ENCODE results near the gene MAP2K4. TPM values are rescaled to one million over a fixed set of nuclear protein-coding genes. Genes with fewer than 3 reads are reported as not detected.

MAP2K4 gene
- total and polyA plus RNA-seq, 2 of the 4 experiments (the other 2 are of a cell fraction): 14.5 to 32.6 TPM

DNA sequence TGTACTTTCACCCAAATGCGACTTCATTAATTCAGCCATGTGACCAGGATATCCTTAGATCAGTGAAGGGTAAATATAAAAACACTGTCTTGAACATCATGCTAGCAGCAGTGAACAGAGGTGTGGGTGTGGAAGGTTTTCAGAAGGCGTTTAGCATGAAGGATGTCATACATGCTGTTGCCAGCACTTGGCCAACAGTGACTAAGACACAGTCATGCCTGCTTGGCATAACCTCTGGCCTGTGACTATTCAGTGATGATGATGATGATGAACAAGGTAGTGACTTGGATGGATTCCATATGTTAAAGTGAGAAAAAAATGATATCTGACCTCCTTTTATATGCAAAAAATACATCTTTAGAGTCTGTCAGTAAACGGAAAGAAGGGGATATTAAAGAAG, 97.9 kb downstream of the MAP2K4 start:
- Histone ChIP-seq H3K27me3 (ENCODE audit: control insufficient read depth, insufficient read depth, low read length) (no peaks in the 10 kb centered on the region), H3K27ac (ENCODE audit: insufficient read depth, low read length) (no peak overlapping the region), H3K4me1 (ENCODE audit: control insufficient read depth, insufficient read depth, low read length) (no peaks in the 10 kb centered on the region), H3K9me3 (ENCODE audit: control insufficient read depth, insufficient read depth, low read length) (no peaks in the 10 kb centered on the region), H3K56ac (ENCODE audit: extremely low read depth, insufficient read depth, low read length) (no peak overlapping the region), H4K91ac (ENCODE audit: insufficient read depth, low read depth, low read length) (no peak overlapping the region), H3K9me1 (ENCODE audit: insufficient read depth, low read length) (no peaks in the 10 kb centered on the region), H2AFZ (replicated peaks; ENCODE audit: low read length, poor library complexity) (no peak overlapping the region), H3K4me2 (ENCODE audit: low read depth, low read length) (no peak overlapping the region), H3K36me3 (ENCODE audit: control insufficient read depth, insufficient read depth, low read length) (peaks cover 13% of the 10 kb centered on the region), H4K8ac (ENCODE audit: low read depth in 2 of 2, low read length in 2 of 2) (no peak overlapping the region), H2AK5ac (ENCODE audit: low read depth, low read length) (no peak overlapping the region), H4K5ac (ENCODE audit: low read depth, low read length) (no peak overlapping the region), H3K23ac (ENCODE audit: low read depth, low read length) (no peak overlapping the region), H2BK15ac (ENCODE audit: low read depth, low read length) (no peak overlapping the region), H3K18ac (ENCODE audit: low read depth, low read length) (no peak overlapping the region), H2BK20ac (ENCODE audit: low read depth, low read length) (no peak overlapping the region), H2BK5ac (ENCODE audit: low read depth, low read length, poor library complexity, severe bottlenecking) (no peak overlapping the region), H2AK9ac (replicated peaks; ENCODE audit: low read depth, low read length, poor library complexity) (no peak overlapping the region), H4K20me1 (ENCODE audit: insufficient read depth, low read length) (no peaks in the 10 kb centered on the region; the same call in 1 of the 2 replicates), H2BK120ac (ENCODE audit: low read depth, low read length) (no peak overlapping the region), H3K4ac (ENCODE audit: low read depth, low read length) (no peak overlapping the region), H3K14ac (replicated peaks; ENCODE audit: low read depth, low read length) (no peak overlapping the region), H3K79me1 (ENCODE audit: low read depth in 1 of 2, low read length in 2 of 2) (peaks cover 2 to 24% of the 10 kb centered on the region in 2 experiments; a peak in 3 of 4 replicates), H3K4me3 (ENCODE audit: insufficient read depth, low read depth, low read length) (no peak overlapping the region), H3K9ac (ENCODE audit: low read depth, low read length) (no peak overlapping the region)
- intact Hi-C loops (cut with micrococcal nuclease) (no loop called here), dilution Hi-C loops (cut with HindIII; ENCODE audit: low sequenced_read_pairs, unreplicated experiment) (no loop called here), in situ Hi-C loops (cut with MboI; ENCODE audit: low sequenced_read_pairs) (no loop called here)
- POLR2A ChIA-PET (ENCODE audit: unreplicated experiment): no interaction called here
- ATAC-seq (ENCODE audit: low read depth) (no peak), DNase-seq (peak; percentile 10)
- CTCF ChIA-PET: no interaction called here
- WGBS, 2 experiments (ENCODE audit: extremely low coverage in 2 of 2, insufficient read length in 1 of 2): no CpG with 5 or more reads among the region's 3 CpGs
- no TSS peak for BruUV-seq (replicated peaks)
- TF ChIP-seq MAZ (IDR thresholded peaks at IDR 0.05; ENCODE audit: borderline replicate concordance, low read depth, low read length): no peak
- no peak for TF ChIP-seq RFX5 (IDR thresholded peaks at IDR 0.05; ENCODE audit: low read depth, low read length)
- TF ChIP-seq POLR2A (IDR thresholded peaks at IDR 0.05; ENCODE audit: low read depth, low read length): no peak
- TF ChIP-seq, protein P1, sequence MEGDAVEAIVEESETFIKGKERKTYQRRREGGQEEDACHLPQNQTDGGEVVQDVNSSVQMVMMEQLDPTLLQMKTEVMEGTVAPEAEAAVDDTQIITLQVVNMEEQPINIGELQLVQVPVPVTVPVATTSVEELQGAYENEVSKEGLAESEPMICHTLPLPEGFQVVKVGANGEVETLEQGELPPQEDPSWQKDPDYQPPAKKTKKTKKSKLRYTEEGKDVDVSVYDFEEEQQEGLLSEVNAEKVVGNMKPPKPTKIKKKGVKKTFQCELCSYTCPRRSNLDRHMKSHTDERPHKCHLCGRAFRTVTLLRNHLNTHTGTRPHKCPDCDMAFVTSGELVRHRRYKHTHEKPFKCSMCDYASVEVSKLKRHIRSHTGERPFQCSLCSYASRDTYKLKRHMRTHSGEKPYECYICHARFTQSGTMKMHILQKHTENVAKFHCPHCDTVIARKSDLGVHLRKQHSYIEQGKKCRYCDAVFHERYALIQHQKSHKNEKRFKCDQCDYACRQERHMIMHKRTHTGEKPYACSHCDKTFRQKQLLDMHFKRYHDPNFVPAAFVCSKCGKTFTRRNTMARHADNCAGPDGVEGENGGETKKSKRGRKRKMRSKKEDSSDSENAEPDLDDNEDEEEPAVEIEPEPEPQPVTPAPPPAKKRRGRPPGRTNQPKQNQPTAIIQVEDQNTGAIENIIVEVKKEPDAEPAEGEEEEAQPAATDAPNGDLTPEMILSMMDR (conservative IDR thresholded peaks at IDR 0.05; ENCODE audit: low read depth, low read length): no peak
- TF ChIP-seq FOS (IDR thresholded peaks at IDR 0.05; ENCODE audit: low read depth, low read length): no peak
- TF ChIP-seq RCOR1 (IDR thresholded peaks at IDR 0.05; ENCODE audit: insufficient replicate concordance, low read length): no peak
- TF ChIP-seq, protein P2, sequence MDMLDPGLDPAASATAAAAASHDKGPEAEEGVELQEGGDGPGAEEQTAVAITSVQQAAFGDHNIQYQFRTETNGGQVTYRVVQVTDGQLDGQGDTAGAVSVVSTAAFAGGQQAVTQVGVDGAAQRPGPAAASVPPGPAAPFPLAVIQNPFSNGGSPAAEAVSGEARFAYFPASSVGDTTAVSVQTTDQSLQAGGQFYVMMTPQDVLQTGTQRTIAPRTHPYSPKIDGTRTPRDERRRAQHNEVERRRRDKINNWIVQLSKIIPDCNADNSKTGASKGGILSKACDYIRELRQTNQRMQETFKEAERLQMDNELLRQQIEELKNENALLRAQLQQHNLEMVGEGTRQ (IDR thresholded peaks at IDR 0.05; ENCODE audit: low read depth, low read length): no peak
- no peak for TF ChIP-seq CHD1 (IDR thresholded peaks at IDR 0.05; ENCODE audit: low read depth, low read length)
- TF ChIP-seq CEBPB (IDR thresholded peaks at IDR 0.05; ENCODE audit: low read depth, low read length): no peak

Measured in IMR-90 (cell line).